OCI-M2 (cell line): ENCODE results near the gene RAPGEF3.

ENCODE experiments used
- DNase-seq: peaks from one replicate; lab custom pipeline; 2025; ENCODE audit not compliant: unreplicated experiment; lab: John Stamatoyannopoulos, UW

The RAPGEF3 gene

GRCh38 chr12:47722941-47723631 is 35.6 kb downstream of the RAPGEF3 start:
- DNase-seq, result no peak

- DNase-seq, result no peak
Measured at GRCh38 chr12:47722136-47722834, 36.4 kb downstream of the RAPGEF3 start.

GRCh38 chr12:47721431-47721973 is 37.2 kb downstream of the RAPGEF3 start:
- DNase-seq, result no peak

GRCh38 chr12:47718531-47718930 is 40.1 kb downstream of the RAPGEF3 start:
- no peak for DNase-seq

- DNase-seq, result peak; percentile 11
Measured at GRCh38 chr12:47717443-47718193, 41.1 kb downstream of the RAPGEF3 start.

- DNase-seq, result no peak
Measured at GRCh38 chr12:47717046-47717442, 41.6 kb downstream of the RAPGEF3 start.

GRCh38 chr12:47715877-47716548 is 42.7 kb downstream of the RAPGEF3 start:
- no peak for DNase-seq

- peak; percentile 64 for DNase-seq
Measured at GRCh38 chr12:47715393-47715876, 43.2 kb downstream of the RAPGEF3 start.

- no peak for DNase-seq
Measured at GRCh38 chr12:47714826-47715386, 43.8 kb downstream of the RAPGEF3 start.

- DNase-seq, result no peak
Measured at GRCh38 chr12:47712171-47712570, 46.5 kb downstream of the RAPGEF3 start.

GRCh38 chr12:47711448-47711847 is 47.2 kb downstream of the RAPGEF3 start:
- DNase-seq, result no peak

GRCh38 chr12:47710278-47710677 is 48.4 kb downstream of the RAPGEF3 start:
- DNase-seq, result no peak

- no peak for DNase-seq
Measured at GRCh38 chr12:47709671-47710070, 49.0 kb downstream of the RAPGEF3 start.

GRCh38 chr12:47709237-47709636 is 49.4 kb downstream of the RAPGEF3 start:
- no peak for DNase-seq

GRCh38 chr12:47707905-47708543 is 50.7 kb downstream of the RAPGEF3 start:
- DNase-seq, result no peak

GRCh38 chr12:47707355-47707754 is 51.3 kb downstream of the RAPGEF3 start:
- no peak for DNase-seq

- DNase-seq, result peak; percentile 34
Measured at GRCh38 chr12:47705566-47706425, 52.9 kb downstream of the RAPGEF3 start, which contains the start of gene RPAP3. Gene RPAP3 (minus strand): TSS chr12:47706030. CDS start chr12:47702840, 3,190 bp downstream.

GRCh38 chr12:47705229-47705565 is 53.5 kb downstream of the RAPGEF3 start:
- DNase-seq, result no peak

GRCh38 chr12:47704719-47705118 is 54.0 kb downstream of the RAPGEF3 start:
- DNase-seq, result no peak
